Left ventricle myocardium superior (tissue), 1 donor: Measurements from ENCODE around the gene C16orf78. TPM values are rescaled to one million over a fixed set of nuclear protein-coding genes. Genes with fewer than 3 reads are reported as not detected.

ENCODE experiments used
- ATAC-seq: fragments of 200-7000 bp; cut with Tn5 transposase; one replicate; pipeline ENCODE4 v1.9.1; 2020; ENCODE audit warnings: mild to moderate bottlenecking, moderate library complexity
- DNase-seq: peaks from one replicate; pipeline ENCODE4 v3.0.0-alpha.2; 2020
- intact Hi-C: fragments of 100-400 bp; cut with micrococcal nuclease; formaldehyde crosslinking; loops from one replicate; pipeline ENCODE4 v1.11.0; 2022
- total RNA-seq: library from RNA; stranded (reverse); fragmentation: NEBNext Ultra II Directional; extraction: Animal tissue kit (Norgen Biotek cat#: 25700); gene quantifications from one replicate; pipeline ENCODE4 v1.2.1, GENCODE V29; 2021
- donor health status: DM: no; HTN: yes; CAD: no; lungs with severe emphysema.

Gene C16orf78
- total RNA-seq, 1 donor from 2014 or later: not detected

- intact Hi-C loops: no loop called here
- DNase-seq (no peak), ATAC-seq (no peak)
Measured at GRCh38 chr16:49415083-49415482, 41.5 kb downstream of the C16orf78 start.

GRCh38 chr16:49416001-49416675 is 42.5 kb downstream of the C16orf78 start:
- DNase-seq: no peak
- intact Hi-C loops: no loop called here
- ATAC-seq: no peak

GRCh38 chr16:49417354-49417753 is 43.8 kb downstream of the C16orf78 start:
- DNase-seq (no peak), ATAC-seq (no peak)
- intact Hi-C loops: no loop called here

- no peak for ATAC-seq
- intact Hi-C loops: no loop called here
Measured at GRCh38 chr16:49419006-49419405, 45.4 kb downstream of the C16orf78 start.

GRCh38 chr16:49419862-49420261 is 46.3 kb downstream of the C16orf78 start:
- DNase-seq (no peak), ATAC-seq (no peak)
- intact Hi-C loops: no loop called here

More at GRCh38 chr16:49419006-49419405, 45.4 kb downstream of the C16orf78 start:
- DNase-seq: no peak

GRCh38 chr16:49422896-49423295 is 49.3 kb downstream of the C16orf78 start:
- DNase-seq: no peak
- intact Hi-C loops: no loop called here
- ATAC-seq: no peak

GRCh38 chr16:49424961-49425360 is 51.4 kb downstream of the C16orf78 start:
- no peak for ATAC-seq
- intact Hi-C loops: no loop called here

GRCh38 chr16:49427771-49428170 is 54.2 kb downstream of the C16orf78 start:
- no peak for ATAC-seq

More at GRCh38 chr16:49424961-49425360, 51.4 kb downstream of the C16orf78 start:
- no peak for DNase-seq

GRCh38 chr16:49428808-49429207 is 55.2 kb downstream of the C16orf78 start:
- ATAC-seq: no peak
- intact Hi-C loops: no loop called here
- DNase-seq: no peak

More at GRCh38 chr16:49427771-49428170, 54.2 kb downstream of the C16orf78 start:
- intact Hi-C loops: no loop called here
- DNase-seq: no peak

- intact Hi-C loops: no loop called here
- no peak for DNase-seq
- no peak for ATAC-seq
Measured at GRCh38 chr16:49431040-49431439, 57.4 kb downstream of the C16orf78 start.

- ATAC-seq (no peak), DNase-seq (no peak)
- intact Hi-C loops: no loop called here
Measured at GRCh38 chr16:49431591-49432290, 58.1 kb downstream of the C16orf78 start.

GRCh38 chr16:49434733-49435132 is 61.1 kb downstream of the C16orf78 start:
- intact Hi-C loops: no loop called here
- no peak for ATAC-seq
- DNase-seq: no peak

GRCh38 chr16:49436181-49436580 is 62.6 kb downstream of the C16orf78 start:
- DNase-seq (no peak), ATAC-seq (no peak)
- intact Hi-C loops: no loop called here

GRCh38 chr16:49437344-49437743 is 63.7 kb downstream of the C16orf78 start:
- intact Hi-C loops: no loop called here
- DNase-seq: no peak
- no peak for ATAC-seq

- intact Hi-C loops: no loop called here
- ATAC-seq: no peak
- no peak for DNase-seq
Measured at GRCh38 chr16:49439050-49439449, 65.4 kb downstream of the C16orf78 start.

- no peak for ATAC-seq
- intact Hi-C loops: no loop called here
- no peak for DNase-seq
Measured at GRCh38 chr16:49439676-49440075, 66.1 kb downstream of the C16orf78 start.

GRCh38 chr16:49440156-49441065 is 66.8 kb downstream of the C16orf78 start:
- ATAC-seq: no peak
- DNase-seq: no peak
- intact Hi-C loops: no loop called here

GRCh38 chr16:49441366-49441780 is 67.8 kb downstream of the C16orf78 start:
- peak; percentile 71 for ATAC-seq
- intact Hi-C loops: no loop called here
- DNase-seq: peak; percentile 53

GRCh38 chr16:49442805-49443204 is 69.2 kb downstream of the C16orf78 start:
- no peak for DNase-seq
- no peak for ATAC-seq
- intact Hi-C loops: no loop called here

- intact Hi-C loops: no loop called here
- DNase-seq (no peak), ATAC-seq (no peak)
Measured at GRCh38 chr16:49443576-49443975, 70.0 kb downstream of the C16orf78 start.
